GM23338 (cell line): Measurements from ENCODE around the gene TMPRSS2.

Source experiments
- CTCF ChIP-seq, 2 experiments: fragments of 200-600 bp in 1 of 2; sonication (generic) in 1 of 2; conservative IDR thresholded peaks; 2 replicates each; pipeline versions ENCODE4 v1.5.1 to v1.6.1; 2016 to 2017; ENCODE audit warnings: antibody characterized with exemption in 2 of 2, low read depth in 2 of 2, mild to moderate bottlenecking in 2 of 2, moderate library complexity in 1 of 2
- EZH2 ChIP-seq: fragments of 200-600 bp; sonication (generic); IDR thresholded peaks from one replicate; pipeline ENCODE4 v1.8.0; 2017; ENCODE audit warnings: antibody characterized with exemption, mild to moderate bottlenecking, low read depth; ENCODE audit not compliant: unreplicated experiment
- POLR2AphosphoS5 ChIP-seq: IDR thresholded peaks from 2 replicates; pipeline ENCODE4 v1.6.1; 2016; ENCODE audit warnings: antibody characterized with exemption, low read depth
- REST ChIP-seq: IDR thresholded peaks from one replicate; pipeline ENCODE4 v1.6.1; 2018; ENCODE audit warnings: antibody characterized with exemption; ENCODE audit not compliant: unreplicated experiment
- ZNF331 ChIP-seq: fragments of 250-450 bp; sonication (Bioruptor Pico); IDR thresholded peaks from 2 replicates; pipeline ENCODE4 v1.5.0; 2020; ENCODE audit warnings: low read depth, mild to moderate bottlenecking, moderate library complexity

- no peak for TF ChIP-seq CTCF (conservative IDR thresholded peaks at IDR 0.05; ENCODE audit: low read depth in 2 of 2)
- no peak for TF ChIP-seq EZH2
- no peak for TF ChIP-seq POLR2AphosphoS5
- no peak for TF ChIP-seq ZNF331 (CRISPR knock-in tag)
- TF ChIP-seq REST: no peak
Observed at GRCh38 chr21:41446586-41446985, 61.4 kb downstream of the TMPRSS2 start.
